ENCODE data around the gene MACC1. TPM values are rescaled to one million over a fixed set of nuclear protein-coding genes. Genes with fewer than 3 reads are reported as not detected.

MACC1 gene
- polyA plus RNA-seq, 1 donor (not counting 4 experiments of a cell fraction or from before 2014, with no cell fraction given), result 16.4 TPM

GRCh38 chr7:20151708-20152456 lies 65.3 kb downstream of the MACC1 start:
- DNase-seq (ENCODE audit: low read depth, low spot score) (no peak), FAIRE-seq (no peak)
- Histone ChIP-seq H2AFZ (ENCODE audit: control insufficient read depth, low read length) (no peak overlapping the region), H3K9me1 (ENCODE audit: control insufficient read depth, extremely low read depth, insufficient read depth, low read length) (no peaks in the 10 kb centered on the region), H3K9me3 (ENCODE audit: control insufficient read depth, low read depth, low read length) (no peaks in the 10 kb centered on the region), H3K4me1 (ENCODE audit: control insufficient read depth, extremely low read depth, insufficient read depth, low read length) (no peaks in the 10 kb centered on the region), H4K20me1 (ENCODE audit: control insufficient read depth, extremely low read depth, insufficient read depth, low read length) (no peaks in the 10 kb centered on the region), H3K4me2 (ENCODE audit: control insufficient read depth, extremely low read depth, insufficient read depth, low read depth, low read length) (no peak overlapping the region), H3K36me3 (ENCODE audit: control insufficient read depth in 2 of 2, extremely low read depth in 1 of 2, insufficient read depth in 2 of 2, low read length in 2 of 2) (peaks cover 5 to 8% of the 10 kb centered on the region in 2 experiments), H3K79me2 (ENCODE audit: control insufficient read depth, insufficient read depth, low read length) (no peaks in the 10 kb centered on the region), H3K27me3 (ENCODE audit: control insufficient read depth, extremely low read depth, insufficient read depth, low read length) (no peaks in the 10 kb centered on the region), H3K9ac (ENCODE audit: control insufficient read depth, extremely low read depth, insufficient read depth, low read length) (no peak overlapping the region), H3K27ac (ENCODE audit: control insufficient read depth, insufficient read depth, low read length) (no peak overlapping the region), H3K4me3 (ENCODE audit: control insufficient read depth in 2 of 3, extremely low read depth in 1 of 3, insufficient read depth in 2 of 3, low read depth in 1 of 3, low read length in 3 of 3) (no peak overlapping the region)
- dilution Hi-C loops (cut with MboI; ENCODE audit: extremely low pct_ligation_motif_present, low sequenced_read_pairs), result no loop called here
- TF ChIP-seq EZH2 (IDR thresholded peaks at IDR 0.05; ENCODE audit: low read length), result no peak
- TF ChIP-seq CTCF (optimal IDR thresholded peaks at IDR 0.05 in 1 of 3, IDR thresholded peaks at IDR 0.05 in 1 of 3, conservative IDR thresholded peaks at IDR 0.05 in 1 of 3; ENCODE audit: extremely low read depth in 1 of 3, insufficient read depth in 2 of 3, low read length in 3 of 3), result no peak

GRCh38 chr7:20146451-20146850 lies 70.7 kb downstream of the MACC1 start:
- DNase-seq (ENCODE audit: low read depth, low spot score), result no peak
- H3K27ac ChIP-seq (ENCODE audit: control insufficient read depth, insufficient read depth, low read length), result no peak overlapping the region

More at GRCh38 chr7:20146451-20146850, 70.7 kb downstream of the MACC1 start:
- H3K36me3 ChIP-seq (ENCODE audit: control insufficient read depth in 2 of 2, extremely low read depth in 1 of 2, insufficient read depth in 2 of 2, low read length in 2 of 2), result peaks cover 5 to 7% of the 10 kb centered on the region in 2 experiments
- H3K27me3 ChIP-seq (ENCODE audit: control insufficient read depth, extremely low read depth, insufficient read depth, low read length), result no peaks in the 10 kb centered on the region
- no peak for FAIRE-seq
- dilution Hi-C loops (cut with MboI; ENCODE audit: extremely low pct_ligation_motif_present, low sequenced_read_pairs), result no loop called here
- no peaks in the 10 kb centered on the region for H3K79me2 ChIP-seq (ENCODE audit: control insufficient read depth, insufficient read depth, low read length)
- H3K9me3 ChIP-seq (ENCODE audit: control insufficient read depth, low read depth, low read length), result no peaks in the 10 kb centered on the region
- H3K4me3 ChIP-seq (ENCODE audit: control insufficient read depth in 2 of 3, extremely low read depth in 1 of 3, insufficient read depth in 2 of 3, low read depth in 1 of 3, low read length in 3 of 3), result no peak overlapping the region
- H3K9me1 ChIP-seq (ENCODE audit: control insufficient read depth, extremely low read depth, insufficient read depth, low read length), result no peaks in the 10 kb centered on the region
- H3K4me2 ChIP-seq (ENCODE audit: control insufficient read depth, extremely low read depth, insufficient read depth, low read depth, low read length), result no peak overlapping the region
- H4K20me1 ChIP-seq (ENCODE audit: control insufficient read depth, extremely low read depth, insufficient read depth, low read length), result no peaks in the 10 kb centered on the region
- TF ChIP-seq EZH2 (IDR thresholded peaks at IDR 0.05; ENCODE audit: low read length) (no peak), CTCF (optimal IDR thresholded peaks at IDR 0.05 in 1 of 3, IDR thresholded peaks at IDR 0.05 in 1 of 3, conservative IDR thresholded peaks at IDR 0.05 in 1 of 3; ENCODE audit: extremely low read depth in 1 of 3, insufficient read depth in 2 of 3, low read length in 3 of 3) (no peak)
- H3K9ac ChIP-seq (ENCODE audit: control insufficient read depth, extremely low read depth, insufficient read depth, low read length), result no peak overlapping the region
- H3K4me1 ChIP-seq (ENCODE audit: control insufficient read depth, extremely low read depth, insufficient read depth, low read length), result peaks cover 5% of the 10 kb centered on the region
- no peak overlapping the region for H2AFZ ChIP-seq (ENCODE audit: control insufficient read depth, low read length)

All from keratinocyte (primary cell).